GM19043 (cell line): ENCODE results near the gene SARS1.
"Not testable (repeated sequence)": the region's sequence is repeated elsewhere in the genome, so short reads cannot be mapped to it uniquely, and the experiment has no call there.

Source experiments
- ATAC-seq: cut with Tn5 transposase; IDR thresholded peaks from one replicate; pipeline ENCODE4 v1.9.1; 2021; ENCODE audit warnings: low read depth; ENCODE audit not compliant: unreplicated experiment

Gene SARS1

DNA sequence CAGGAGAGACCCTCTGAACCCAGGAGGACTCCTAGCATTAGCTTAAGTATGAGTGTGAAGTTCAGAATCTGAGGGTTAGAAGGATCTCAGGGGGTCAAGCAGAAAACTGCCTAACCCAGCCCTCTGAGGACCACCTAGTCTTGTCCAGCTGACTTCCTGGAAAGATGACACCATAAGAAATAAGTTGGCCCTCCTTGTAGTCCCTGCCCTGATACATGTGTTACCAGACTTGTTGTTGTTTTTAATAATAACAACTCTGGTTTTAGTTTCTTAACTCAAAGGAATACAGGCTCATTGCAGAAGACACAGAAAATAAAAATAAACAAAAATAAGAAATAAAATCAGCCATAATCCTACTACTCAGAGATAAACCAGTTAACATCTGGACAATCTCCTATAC, 21.8 kb upstream of the SARS1 start:
- ATAC-seq = no peak

DNA sequence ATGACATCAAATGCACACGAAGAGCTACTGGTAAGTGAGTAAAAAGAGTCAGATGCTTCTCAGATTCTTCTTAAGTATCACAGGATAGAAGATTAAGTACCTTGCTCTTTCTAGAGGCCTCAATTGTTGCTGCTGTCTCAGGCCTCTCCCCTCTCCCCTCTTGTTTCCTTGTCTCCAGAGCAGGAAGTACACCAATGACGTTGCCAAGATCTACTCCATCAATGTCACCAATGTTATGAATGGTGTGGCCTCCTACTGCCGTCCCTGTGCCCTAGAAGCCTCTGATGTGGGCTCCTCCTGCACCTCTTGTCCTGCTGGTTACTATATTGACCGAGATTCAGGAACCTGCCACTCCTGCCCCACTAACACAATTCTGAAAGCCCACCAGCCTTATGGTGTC, 21.3 kb upstream of the SARS1 start:
- ATAC-seq = no peak

DNA sequence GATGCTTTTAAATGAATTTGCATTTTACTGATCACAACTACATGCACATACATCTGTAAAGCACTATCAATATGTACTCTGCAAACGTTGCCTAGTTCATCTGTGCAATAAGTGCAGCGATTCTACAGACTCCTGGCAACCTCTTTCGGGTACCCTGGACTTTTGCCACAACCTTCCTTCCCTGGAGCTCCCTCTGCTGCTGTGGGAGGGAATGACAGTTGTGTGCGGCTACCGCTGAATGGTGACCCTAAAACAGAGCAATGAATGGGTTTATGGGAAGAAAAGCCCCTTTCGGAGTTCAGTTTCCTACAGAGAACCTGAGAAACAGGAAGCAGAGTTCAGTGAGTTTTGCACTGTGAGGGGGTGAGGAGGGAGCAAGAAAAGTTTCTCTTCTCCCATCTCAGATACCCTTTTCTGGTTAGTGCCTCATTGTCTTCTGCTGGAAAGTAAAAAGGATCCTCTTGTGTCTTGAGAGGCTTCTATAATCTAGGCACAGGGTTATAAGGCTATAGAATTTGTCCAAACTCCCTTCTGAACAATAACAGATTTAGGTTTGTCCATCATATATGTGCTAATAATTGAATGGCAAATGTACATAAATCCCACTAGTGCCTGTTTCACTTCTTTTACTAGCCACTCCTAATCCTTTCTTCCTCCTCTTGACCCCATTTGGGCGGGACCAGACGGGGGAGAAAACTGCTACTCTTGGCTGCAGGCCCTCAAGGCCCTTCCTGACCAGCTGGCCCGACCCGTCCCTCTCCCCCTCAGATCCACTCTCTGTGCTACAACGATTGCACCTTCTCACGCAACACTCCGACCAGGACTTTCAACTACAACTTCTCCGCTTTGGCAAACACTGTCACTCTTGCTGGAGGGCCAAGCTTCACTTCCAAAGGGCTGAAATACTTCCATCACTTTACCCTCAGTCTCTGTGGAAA, 19.8 kb upstream of the SARS1 start:
- peak; percentile 80 for ATAC-seq

DNA sequence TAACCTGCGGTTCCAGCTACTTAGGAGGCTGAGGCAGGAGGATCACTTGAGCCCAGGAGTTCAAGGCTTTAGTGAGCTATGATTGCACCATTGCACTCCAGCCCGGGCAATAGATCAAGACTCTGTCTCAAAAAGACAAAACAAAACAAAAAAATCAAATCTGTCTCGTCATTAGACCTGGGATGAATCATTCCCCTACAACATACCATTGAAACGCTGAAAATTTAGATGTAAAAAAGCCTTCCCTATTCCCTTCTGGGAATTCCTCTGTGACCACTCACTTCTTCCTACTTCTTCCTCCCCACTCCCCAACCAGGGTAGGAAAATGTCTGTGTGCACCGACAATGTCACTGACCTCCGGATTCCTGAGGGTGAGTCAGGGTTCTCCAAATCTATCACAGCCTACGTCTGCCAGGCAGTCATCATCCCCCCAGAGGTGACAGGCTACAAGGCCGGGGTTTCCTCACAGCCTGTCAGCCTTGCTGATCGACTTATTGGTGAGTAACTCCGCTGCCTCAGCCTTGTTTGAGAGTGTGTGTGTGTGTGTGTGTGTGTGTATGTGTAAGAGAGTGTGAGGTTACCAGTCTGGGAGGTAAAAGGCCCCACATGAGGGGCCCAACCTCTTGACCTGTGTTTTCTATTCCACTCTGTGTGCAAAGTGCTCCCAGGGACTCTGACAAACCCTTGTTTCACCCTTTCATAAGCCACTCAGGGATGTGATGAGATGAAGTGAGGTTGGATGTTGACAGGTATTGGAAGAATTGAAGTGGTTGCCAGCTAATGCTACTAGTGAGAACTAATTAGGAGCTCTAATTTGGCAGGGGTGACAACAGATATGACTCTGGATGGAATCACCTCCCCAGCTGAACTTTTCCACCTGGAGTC, 16.3 kb upstream of the SARS1 start:
- ATAC-seq = no peak

DNA sequence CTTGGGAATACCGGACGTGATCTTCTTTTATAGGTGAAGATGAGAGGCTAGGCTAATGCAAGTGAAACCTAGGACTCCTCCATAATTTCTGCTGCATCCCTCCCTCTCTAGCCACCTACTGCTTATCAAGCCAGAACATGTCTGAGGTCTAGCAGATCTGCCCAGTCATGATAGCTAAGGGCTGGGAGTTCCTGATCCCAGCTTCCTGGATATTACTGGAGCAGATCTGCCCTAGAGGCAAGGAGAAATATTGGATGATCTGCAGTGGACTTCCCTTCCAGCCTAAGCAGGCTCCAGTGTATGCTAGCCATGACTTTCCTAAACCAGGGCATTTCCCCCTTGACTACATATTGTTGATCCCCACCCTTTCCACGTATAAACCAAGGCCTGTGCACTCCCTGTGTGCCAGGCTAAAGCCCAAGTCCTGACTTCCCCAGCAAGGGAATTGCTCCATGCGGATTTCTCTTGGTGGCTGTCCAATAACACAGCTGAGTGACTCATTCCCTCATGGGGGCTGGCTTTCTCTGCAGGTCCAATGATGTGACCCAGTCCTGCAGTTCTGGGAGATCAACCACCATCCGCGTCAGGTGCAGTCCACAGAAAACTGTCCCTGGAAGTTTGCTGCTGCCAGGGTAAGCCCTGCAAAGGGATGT, 15.5 kb upstream of the SARS1 start:
- ATAC-seq = no peak

DNA sequence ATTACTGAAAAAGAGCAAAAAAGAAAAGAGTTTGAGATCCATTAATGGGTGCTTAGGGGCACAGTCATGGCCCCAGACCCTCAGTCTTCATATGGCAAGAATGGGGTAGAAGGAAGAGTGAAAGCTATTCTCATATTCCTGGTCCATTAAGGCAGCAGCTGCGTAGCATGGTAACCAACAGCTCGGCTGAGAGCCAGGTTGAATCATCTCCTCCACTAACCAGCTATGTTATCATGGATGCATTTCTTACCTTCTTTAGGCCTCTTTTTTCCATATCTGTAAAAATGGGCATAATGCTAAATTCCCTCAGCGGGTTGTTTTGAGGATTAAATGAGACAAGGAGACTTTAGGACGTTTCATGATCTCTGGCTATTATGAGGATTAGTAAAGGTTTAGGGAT, 15.0 kb upstream of the SARS1 start:
- ATAC-seq = no peak

DNA sequence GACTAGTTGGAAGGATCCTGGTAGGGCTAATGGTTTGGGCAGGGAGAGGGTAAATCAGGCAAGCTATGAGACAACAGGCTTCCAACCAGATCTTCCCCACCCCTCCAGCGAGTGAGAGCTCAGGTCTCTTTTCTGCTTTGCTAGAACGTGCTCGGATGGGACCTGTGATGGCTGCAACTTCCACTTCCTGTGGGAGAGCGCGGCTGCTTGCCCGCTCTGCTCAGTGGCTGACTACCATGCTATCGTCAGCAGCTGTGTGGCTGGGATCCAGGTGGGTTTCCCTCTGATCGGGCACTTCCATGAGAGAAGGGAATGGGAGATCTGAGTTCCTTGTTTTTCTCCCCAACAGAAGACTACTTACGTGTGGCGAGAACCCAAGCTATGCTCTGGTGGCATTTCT, 14.0 kb upstream of the SARS1 start:
- ATAC-seq = no peak

DNA sequence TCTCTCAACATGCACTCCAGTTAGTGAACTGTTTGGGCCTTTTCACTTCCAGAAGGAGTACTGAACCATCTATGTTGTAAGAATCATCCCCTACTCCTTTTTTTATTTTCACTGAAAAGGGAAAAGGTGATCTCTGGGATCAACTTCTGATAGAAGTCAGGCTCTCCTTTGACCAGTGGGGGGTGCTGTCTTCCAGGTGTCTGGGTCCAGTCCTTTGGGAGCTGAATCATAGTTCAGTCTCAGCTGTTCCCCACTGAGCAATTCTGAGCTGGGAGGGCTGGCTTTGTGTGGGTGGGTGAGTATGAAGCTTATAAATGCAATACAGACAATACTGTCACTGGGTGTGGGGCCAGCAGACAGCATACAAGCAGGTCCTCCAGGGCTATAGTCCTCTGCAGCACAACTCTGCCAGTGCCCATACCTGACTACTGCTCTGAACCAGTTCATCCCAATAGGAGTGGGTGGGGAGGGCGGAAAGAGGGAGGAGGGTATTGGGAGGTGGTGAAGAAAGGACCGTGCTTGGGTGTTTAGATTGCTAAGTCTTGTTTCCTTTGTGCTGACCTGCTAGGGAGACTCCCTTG, 12.5 kb upstream of the SARS1 start:
- no peak for ATAC-seq

DNA sequence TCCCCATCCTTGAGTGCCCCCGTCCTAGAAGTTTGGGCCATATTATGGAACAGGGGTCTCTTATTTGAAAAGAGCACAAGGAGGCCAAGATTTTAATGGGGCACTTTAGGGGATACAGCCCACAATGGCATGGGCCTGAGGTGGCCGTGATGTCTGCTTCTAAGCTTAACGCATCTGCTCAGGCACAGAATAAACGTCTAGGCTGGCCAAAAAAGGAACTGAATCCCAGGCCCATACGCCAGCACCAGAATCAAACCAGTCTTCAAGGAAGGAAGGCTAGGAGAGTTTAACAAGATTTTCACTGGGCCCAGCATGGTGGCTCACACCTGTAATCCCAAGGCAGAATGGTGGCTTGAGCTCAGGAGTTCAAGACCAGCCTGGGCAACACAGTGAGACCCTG, 9.2 kb upstream of the SARS1 start:
- ATAC-seq = no peak

DNA sequence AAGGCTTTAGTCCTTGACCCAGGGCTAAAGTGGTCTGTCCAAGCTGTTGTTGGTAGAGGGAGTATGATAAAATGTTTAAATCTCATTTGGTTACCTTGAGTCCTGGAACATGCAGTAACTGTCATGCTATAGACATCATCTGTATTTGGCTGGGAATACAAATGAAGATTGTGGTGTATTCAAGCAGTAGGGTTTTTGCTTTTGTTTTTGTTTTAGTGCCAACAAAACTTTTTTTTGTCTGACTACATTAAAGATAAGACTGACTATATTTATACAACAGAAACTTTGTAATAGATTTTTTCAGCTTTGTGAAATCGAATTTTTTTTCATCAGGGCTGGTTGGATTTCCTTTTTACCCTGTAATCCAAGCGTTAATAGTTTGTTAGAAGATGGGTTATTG, 7.4 kb upstream of the SARS1 start:
- no peak for ATAC-seq

DNA sequence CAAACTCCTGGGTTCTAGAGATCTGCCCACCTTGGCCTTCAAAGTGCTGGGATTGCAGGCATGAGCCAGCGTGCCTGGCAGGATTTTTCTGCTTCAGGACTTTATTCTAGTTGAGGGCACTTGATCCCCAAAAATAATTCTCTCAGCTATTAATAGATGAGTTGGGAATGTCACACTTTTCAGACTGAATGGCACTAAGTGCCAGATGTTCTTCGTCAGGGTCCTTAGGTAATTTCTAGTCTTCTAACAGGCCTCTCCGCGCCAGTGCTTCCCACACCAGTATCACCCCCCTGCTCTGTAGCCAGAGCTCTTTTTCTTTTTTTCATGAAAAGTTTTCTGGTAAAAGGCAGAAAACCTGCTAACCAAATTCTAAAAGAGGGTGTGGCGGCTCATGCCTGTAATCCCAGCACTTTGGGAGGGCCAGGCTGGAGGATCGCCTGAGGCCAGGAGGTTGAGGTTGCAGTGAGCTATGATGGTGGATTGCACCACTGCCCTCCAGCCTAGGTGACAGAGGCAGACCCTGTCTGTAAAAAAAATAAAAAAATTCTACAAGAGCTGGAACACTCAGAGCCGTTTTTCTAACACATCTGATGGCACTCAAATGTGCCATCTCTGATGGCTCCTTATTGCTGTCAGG, 6.1 kb upstream of the SARS1 start:
- no peak for ATAC-seq

DNA sequence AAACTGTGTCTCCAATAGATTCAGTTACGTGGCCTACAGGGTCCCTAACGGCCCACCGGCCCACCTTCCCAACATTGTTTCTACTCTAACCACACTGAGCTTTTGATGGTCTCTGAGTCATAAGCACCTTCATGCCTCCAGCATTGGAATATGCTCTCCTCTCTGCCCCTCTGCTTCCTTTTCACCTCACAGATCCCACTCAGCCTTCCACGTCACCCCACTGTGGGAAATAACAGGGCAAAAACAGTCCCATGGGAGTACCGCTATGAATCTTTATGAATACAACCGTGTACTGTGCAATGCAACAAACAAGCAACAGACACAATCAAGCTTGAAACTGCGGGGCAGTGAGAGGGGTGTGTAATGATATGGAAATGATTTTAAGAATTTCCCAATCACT, 5.3 kb upstream of the SARS1 start:
- no peak for ATAC-seq

DNA sequence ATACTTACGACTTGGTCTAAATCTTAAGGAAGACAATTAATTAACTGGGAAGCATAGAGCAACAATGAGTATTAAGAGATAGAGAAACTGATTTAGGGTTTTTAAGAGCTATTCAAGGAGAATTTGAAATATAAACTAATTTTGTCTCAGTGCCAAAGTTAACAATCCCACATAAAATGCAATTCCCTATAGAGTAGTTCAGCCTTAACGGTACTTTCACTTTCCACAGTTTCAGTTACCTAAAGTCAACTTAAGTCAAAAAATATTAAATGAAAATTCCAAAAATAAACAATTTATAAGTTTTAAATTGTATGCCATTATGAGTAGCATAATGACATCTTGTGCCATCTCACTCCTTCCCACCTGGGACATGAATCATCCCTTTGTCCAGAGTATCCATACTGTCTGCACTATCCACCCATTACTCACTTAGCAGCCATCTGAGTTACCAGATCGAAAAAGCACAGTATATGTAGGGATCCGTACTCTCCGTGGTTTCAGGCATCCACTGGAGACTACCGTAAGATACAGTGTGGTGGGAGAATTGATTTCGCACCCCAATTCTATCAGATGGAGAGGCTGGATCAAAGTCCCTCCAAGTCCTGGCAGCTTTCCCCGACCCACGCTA, 4.8 kb upstream of the SARS1 start:
- no peak for ATAC-seq

DNA sequence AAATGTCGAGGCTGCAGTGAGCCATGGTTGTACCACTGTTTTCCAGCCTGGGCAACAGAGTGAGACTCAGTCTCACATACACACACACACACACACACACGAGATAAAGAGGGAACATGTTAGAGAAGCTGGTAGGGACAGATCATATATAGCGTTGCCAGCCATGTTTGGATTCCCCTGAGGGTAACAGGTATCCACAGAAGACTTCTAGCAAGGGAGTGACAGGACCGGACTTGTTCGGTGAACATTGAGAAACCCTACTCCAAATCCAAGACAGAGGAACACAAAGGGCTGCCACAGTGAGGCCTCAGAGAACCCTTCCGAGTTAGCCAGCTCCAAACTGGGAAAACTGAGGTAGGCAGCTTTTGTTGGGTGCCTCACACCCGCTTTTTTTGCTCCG, 3.7 kb upstream of the SARS1 start:
- ATAC-seq = no peak

DNA sequence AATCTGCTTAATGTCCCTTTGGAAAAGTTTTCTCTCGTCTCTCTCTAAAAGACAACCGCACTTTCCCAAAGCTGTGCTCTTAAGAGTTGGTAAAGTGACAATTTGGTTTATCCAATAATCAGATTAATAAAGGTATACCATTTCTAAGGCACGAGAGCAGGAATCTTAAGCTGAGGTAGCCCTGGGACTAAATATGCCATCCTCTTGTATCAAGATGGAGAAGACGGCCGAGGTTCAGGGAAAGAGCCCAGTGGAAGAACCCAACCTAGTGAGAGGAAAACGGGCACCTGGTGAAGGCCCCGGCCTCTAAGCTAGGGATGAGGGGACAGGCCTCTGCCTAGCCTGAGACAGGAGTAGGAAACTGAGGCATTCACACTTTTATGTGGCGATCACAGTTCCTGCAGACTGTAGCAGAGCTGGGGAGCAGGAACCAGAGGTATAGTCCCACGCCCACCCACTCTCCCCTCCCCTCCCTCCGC, 334 bp upstream of the SARS1 start:
- no peak for ATAC-seq

DNA sequence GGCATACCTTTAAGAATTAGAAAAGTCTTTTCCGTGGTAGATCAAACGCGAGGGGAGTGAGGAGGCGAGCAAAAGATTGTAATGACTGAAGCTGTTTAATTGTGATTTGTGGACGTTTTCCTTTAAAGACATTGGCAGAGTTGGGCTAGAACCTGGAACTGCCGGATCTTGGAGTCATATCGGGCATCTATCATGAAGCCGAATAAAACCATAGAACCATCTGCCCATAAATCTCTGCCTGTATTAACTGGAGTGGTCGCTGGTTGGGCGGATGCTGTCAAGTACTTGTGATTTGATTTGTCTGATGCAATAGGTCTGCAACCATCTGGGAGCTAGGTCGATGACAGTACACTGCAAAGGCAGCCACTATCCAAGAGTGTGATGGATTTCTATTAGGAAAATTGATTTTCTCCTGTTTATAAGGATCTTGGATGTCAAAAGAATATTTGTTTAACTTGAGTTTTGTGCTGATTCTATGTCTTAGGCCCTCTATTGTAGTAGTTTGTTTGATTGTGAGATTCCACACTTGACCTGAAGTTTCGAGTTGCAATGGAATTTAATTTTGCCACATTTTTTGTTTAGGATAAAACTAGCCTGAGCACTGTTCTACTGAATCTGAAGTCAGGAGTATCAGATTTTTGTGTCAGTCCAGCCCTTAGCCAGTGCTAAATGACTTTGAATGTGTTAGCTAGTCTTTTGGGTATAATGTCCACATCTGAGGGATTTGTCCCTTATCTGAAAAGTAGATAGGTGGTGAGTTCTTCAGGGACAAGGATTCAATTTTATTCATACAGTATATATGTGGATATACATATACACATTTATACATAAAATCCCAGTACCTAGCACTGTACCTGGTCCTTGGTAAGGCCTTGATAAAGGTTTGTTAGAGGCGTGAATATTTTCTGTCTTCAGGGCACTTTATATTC, 1.2 kb downstream of the SARS1 start:
- no peak for ATAC-seq

DNA sequence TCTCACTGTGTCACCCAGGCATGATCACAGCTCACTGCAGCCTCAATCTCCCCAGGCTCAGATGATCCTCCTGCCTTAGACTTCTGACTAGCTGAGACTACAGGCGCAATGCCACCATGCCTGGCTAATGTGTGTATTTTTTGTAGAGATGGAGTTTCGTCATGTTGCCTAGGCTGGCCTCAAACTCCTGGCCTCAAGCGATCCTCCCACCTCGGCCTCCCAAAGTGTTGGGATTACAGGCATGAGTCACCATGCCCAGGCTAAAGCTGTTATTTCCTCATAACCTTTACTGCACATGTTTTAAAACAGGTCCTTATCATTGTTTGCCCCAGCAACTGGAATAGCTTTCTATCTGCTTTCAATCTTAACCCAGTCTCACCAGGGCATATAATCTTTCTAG, 2.9 kb downstream of the SARS1 start:
- no peak for ATAC-seq

DNA sequence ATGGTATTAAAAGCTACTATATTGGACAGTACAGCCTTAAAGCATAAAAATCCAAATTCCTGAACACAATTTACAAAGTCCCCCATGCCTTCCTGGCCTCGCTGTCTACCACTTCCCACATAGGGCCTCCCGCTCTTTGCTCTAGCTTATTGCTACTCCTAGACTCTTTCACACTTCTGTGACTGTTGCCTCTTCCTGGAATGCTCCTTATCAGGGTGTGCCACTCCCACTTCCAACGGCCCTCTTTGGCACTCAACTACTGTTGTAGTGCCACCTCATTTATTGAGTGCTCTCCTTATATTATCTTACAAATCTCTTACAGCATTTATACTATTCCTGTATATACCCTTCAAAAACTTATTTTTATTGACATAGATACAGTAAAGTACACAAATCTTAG, 4.8 kb downstream of the SARS1 start:
- ATAC-seq = no peak

DNA sequence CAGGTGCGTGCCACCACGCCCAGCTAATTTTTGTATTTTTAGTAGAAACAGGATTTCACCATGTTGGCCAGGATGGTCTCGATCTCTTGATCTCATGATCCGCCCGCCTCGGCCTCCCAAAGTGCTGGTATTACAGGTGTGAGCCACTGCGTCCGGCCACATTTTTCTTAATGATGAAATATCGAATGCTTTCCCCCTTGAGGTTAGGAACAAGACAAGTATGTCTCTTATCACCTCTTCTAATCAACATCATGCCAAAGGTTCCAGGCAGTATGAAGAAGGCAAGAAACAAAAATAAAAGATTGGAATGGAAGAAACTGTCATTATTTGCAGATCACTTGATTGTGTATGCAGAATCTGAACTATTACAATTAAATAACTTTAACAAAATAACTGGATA, 7.5 kb downstream of the SARS1 start:
- not testable (repeated sequence) for ATAC-seq
